ENCODE data around the gene NEUROD2. TPM values are rescaled to one million over a fixed set of nuclear protein-coding genes. Genes with fewer than 3 reads are reported as not detected.

The NEUROD2 gene
- total RNA-seq, 2 experiments from 2014 or later, result not detected

- DNase-seq, result peak; percentile 87
- H3K4me1 Mint-ChIP-seq, result peaks cover 23% of the 10 kb centered on the region
- H3K27me3 Mint-ChIP-seq, result peaks cover 34% of the 10 kb centered on the region
- peak overlapping the region; percentile 77 for H3K4me3 Mint-ChIP-seq
- H3K36me3 Mint-ChIP-seq, result no peaks in the 10 kb centered on the region
- peak; percentile 87 for ATAC-seq
- no peaks in the 10 kb centered on the region for H3K9me3 Mint-ChIP-seq (ENCODE audit: low read depth)
- H3K27ac Mint-ChIP-seq, result peak overlapping the region; percentile 98
- CTCF ChIA-PET, result interaction anchor here (0.6 to 17.8 kb wide), 62 partner anchors 10 to 1026 kb away, joined by 3 to 307 read pairs (median 5); partner anchors contain the start of genes CDK12, MED1, MIEN1 and NEUROD2
Observed at GRCh38 chr17:39622380-39623006, 14.8 kb upstream of the NEUROD2 start.

- CTCF ChIA-PET, result interaction anchor here (0.5 to 17.8 kb wide), 81 partner anchors 9 to 555 kb away, joined by 3 to 307 read pairs (median 4); partner anchors contain the start of genes CDK12, IKZF3, MIEN1 and NEUROD2
- Mint-ChIP-seq H3K4me1 (peaks cover 23% of the 10 kb centered on the region), H3K27me3 (peaks cover 39% of the 10 kb centered on the region), H3K9me3 (ENCODE audit: low read depth) (no peaks in the 10 kb centered on the region), H3K4me3 (peak overlapping the region; percentile 77), H3K36me3 (no peaks in the 10 kb centered on the region), H3K27ac (peak overlapping the region; percentile 98)
- DNase-seq, result peak; percentile 91
- peak; percentile 68 for ATAC-seq
Observed at GRCh38 chr17:39621523-39622379, 14.0 kb upstream of the NEUROD2 start.

DNA sequence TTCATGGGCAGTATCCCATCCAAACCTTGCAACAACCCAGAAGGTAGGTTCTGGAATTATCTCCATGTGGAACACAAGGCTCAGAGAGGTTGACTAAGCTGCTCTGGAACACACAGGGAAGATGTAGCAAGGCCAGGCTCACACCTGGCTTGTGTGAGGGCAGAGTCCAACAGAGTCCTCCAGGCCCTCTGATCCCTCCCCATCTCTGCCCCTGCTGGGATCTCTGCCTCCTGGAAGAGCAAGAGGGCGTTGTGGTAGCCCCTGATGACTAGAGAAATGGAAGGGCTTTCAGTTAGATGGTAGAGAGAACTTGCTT lies 12.0 kb upstream of the NEUROD2 start:
- DNase-seq (no peak), ATAC-seq (no peak)
- Mint-ChIP-seq H3K9me3 (ENCODE audit: low read depth) (no peaks in the 10 kb centered on the region), H3K27ac (no peak overlapping the region), H3K36me3 (no peaks in the 10 kb centered on the region), H3K4me1 (peaks cover 23% of the 10 kb centered on the region), H3K27me3 (peaks cover 44% of the 10 kb centered on the region), H3K4me3 (no peak overlapping the region)
- CTCF ChIA-PET, result interaction anchor here (0.9 to 17.8 kb wide), 10 partner anchors 14 to 360 kb away, joined by 3 to 307 read pairs (median 28); partner anchors contain the start of genes MIEN1, PGAP3, PNMT and PSMD3

DNA sequence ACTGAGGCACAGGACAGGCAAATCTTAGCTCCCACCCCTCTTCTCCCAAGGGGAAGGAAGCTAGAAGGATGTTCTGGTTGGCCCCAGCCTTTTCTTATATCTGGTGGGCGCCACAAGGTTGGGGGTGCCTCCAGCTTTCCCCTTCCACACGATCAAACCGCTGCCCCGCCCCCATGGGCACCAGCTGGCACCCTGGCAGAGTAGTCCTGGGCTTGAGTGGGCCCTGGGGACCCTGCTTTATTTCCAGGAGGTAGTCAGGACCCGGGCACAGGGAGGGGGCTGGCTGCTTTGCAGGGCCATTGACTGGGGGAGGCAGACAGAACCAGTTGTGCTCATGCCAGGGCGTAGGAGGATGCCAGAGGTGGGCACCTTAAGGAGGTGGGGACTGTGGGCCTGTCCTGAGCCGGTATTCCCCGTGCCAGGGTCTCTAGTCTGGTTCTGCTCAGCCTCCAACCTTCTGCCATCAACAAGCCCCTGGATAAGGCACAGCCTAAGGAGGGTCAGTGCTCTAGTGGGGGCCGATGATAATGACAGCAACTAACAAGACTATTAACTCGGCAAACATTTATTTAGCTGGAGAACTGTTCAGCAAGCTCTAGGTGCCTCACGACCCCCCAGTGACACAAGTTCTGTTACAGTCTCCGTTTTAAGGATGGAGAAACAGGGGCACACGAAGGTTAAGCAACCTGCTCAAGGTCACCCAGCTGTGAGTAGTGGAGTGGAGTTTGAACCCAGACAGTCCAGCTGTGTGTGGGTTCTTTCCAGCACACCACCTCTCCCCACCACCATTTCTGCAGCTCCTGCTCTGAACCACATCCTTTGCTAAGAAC lies 11.5 kb upstream of the NEUROD2 start:
- H3K4me3 Mint-ChIP-seq, result no peak overlapping the region
- CTCF ChIA-PET, result interaction anchor here (0.7 to 17.8 kb wide), 9 partner anchors 15 to 151 kb away, joined by 3 to 307 read pairs (median 7); partner anchors contain the start of genes MIEN1, PGAP3, PNMT and STARD3
- H3K27ac Mint-ChIP-seq, result no peak overlapping the region
- H3K27me3 Mint-ChIP-seq, result peaks cover 49% of the 10 kb centered on the region
- DNase-seq, result no peak
- no peaks in the 10 kb centered on the region for H3K36me3 Mint-ChIP-seq
- H3K4me1 Mint-ChIP-seq, result peaks cover 23% of the 10 kb centered on the region
- ATAC-seq, result no peak
- H3K9me3 Mint-ChIP-seq (ENCODE audit: low read depth), result no peaks in the 10 kb centered on the region

DNA sequence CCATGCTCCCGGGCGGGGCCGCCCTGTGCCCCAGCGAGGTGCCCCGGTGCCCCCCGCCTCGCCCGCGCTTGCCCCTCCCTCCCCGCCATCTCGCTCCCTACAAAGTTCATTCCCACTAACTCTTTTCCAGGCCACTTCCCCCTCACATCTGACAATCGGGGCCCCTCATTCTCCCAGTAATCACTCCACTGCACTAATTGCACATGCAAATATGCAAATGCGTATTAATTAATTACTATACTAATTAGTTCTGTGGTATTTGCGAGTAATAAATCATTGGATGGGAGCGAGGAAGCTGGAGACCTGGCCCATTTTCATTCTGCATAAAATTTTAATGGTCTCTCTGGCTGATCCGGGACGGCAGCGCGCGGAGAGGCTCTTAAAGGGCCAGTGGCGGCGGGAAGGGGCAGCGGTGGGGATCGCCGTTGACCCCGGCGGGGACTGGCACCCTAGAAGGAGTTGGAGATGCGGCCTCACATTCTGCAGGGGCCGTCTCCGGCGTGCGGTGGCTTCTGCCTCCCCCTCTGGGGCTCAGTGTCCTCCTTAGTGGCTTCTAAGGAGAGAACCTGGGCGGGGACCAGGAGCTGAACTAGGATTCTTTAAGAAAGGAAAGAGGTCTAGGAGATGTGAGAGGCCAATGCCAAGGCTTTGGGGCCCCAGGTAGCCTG lies 10.7 kb upstream of the NEUROD2 start:
- H3K36me3 Mint-ChIP-seq, result no peaks in the 10 kb centered on the region
- peaks cover 16% of the 10 kb centered on the region for H3K4me1 Mint-ChIP-seq
- CTCF ChIA-PET, result interaction anchor here (0.7 to 17.8 kb wide), 7 partner anchors 16 to 151 kb away, joined by 3 to 307 read pairs (median 108); partner anchors contain the start of genes MIEN1, PNMT, STARD3 and TCAP
- ATAC-seq (no peak), DNase-seq (no peak)
- no peak overlapping the region for H3K27ac Mint-ChIP-seq
- H3K9me3 Mint-ChIP-seq (ENCODE audit: low read depth), result no peaks in the 10 kb centered on the region
- peak overlapping the region; percentile 48 for H3K4me3 Mint-ChIP-seq
- H3K27me3 Mint-ChIP-seq, result peaks cover 50% of the 10 kb centered on the region

GRCh38 chr17:39617446-39618245 lies 9.9 kb upstream of the NEUROD2 start:
- Mint-ChIP-seq H3K4me1 (peaks cover 9% of the 10 kb centered on the region), H3K27me3 (peaks cover 54% of the 10 kb centered on the region), H3K4me3 (peak overlapping the region; percentile 48), H3K36me3 (no peaks in the 10 kb centered on the region), H3K27ac (no peak overlapping the region), H3K9me3 (ENCODE audit: low read depth) (no peaks in the 10 kb centered on the region)
- CTCF ChIA-PET, result interaction anchor here (2.3 to 13.1 kb wide), 3 partner anchors 17 to 69 kb away, joined by 7 to 300 read pairs (median 108); partner anchors contain the start of gene STARD3
- peak; percentile 20 for ATAC-seq
- no peak for DNase-seq

DNA sequence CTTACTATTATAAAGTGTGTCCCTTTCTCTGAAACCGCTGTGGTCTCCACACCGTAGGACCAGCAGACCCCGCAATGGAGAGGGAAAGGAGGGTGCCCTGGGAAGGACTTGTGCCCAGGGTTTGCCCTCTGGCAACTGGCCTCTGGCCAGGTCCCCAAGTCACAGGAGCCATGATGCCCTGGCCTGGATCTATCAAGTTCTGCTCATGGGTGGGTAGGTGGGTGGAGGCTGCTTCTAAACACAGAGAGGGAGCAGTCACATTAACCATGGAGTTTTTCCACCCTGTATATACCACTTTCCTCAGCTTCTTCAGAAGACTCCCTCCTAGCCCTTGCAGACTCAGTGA lies 9.4 kb upstream of the NEUROD2 start:
- Mint-ChIP-seq H3K27me3 (peaks cover 54% of the 10 kb centered on the region), H3K36me3 (no peaks in the 10 kb centered on the region), H3K9me3 (ENCODE audit: low read depth) (no peaks in the 10 kb centered on the region), H3K4me3 (peak overlapping the region; percentile 41), H3K27ac (no peak overlapping the region), H3K4me1 (peaks cover 3% of the 10 kb centered on the region)
- CTCF ChIA-PET, result interaction anchor here (2.3 to 13.1 kb wide), 2 partner anchors 17 to 37 kb away, joined by 7 to 300 read pairs; partner anchors contain the start of gene STARD3
- ATAC-seq (no peak), DNase-seq (no peak)

GRCh38 chr17:39615434-39615833 lies 7.7 kb upstream of the NEUROD2 start:
- CTCF ChIA-PET, result interaction anchor here (1.7 to 13.1 kb wide), 2 partner anchors 8 to 19 kb away, joined by 13 to 300 read pairs; partner anchors contain the start of gene STARD3
- DNase-seq, result no peak
- ATAC-seq, result no peak
- Mint-ChIP-seq H3K27ac (no peak overlapping the region), H3K9me3 (ENCODE audit: low read depth) (no peaks in the 10 kb centered on the region), H3K36me3 (no peaks in the 10 kb centered on the region), H3K4me3 (no peak overlapping the region), H3K27me3 (peaks cover 59% of the 10 kb centered on the region), H3K4me1 (peaks cover 1% of the 10 kb centered on the region)

DNA sequence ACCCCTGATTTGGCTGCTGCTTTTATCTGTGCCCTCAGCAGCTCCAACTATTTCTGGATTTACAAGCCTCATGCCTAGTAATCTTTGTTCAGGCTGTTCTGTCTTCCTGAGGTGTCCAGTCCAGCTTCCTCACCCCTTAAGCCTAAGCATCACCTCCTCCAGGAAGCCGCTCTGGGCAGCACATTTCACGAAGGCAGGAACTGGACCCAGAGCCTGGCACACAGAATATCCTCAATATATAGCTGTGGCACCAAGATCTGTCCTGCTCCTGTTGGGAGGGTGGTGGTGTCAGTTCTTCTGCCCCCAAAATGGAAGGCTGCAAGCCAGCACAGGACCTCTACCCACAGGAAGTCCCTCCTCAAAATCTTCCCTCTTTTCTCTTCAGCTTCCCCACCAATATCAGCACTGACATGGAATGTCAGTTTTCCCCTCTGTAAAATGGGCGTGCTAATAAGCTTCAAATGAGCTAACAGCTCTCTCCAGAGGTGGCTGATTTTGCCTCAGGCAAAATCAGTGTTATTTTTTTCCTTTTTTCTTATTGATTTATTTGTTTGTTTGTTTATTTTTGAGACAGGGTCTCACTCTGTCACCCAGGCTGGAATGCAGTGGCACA lies 6.9 kb upstream of the NEUROD2 start:
- Mint-ChIP-seq H3K36me3 (no peaks in the 10 kb centered on the region), H3K9me3 (ENCODE audit: low read depth) (no peaks in the 10 kb centered on the region), H3K27me3 (peaks cover 58% of the 10 kb centered on the region)

GRCh38 chr17:39612935-39613464 lies 5.3 kb upstream of the NEUROD2 start:
- Mint-ChIP-seq H3K4me1 (no peaks in the 10 kb centered on the region), H3K36me3 (no peaks in the 10 kb centered on the region), H3K27ac (no peak overlapping the region), H3K27me3 (peaks cover 60% of the 10 kb centered on the region), H3K4me3 (no peak overlapping the region), H3K9me3 (ENCODE audit: low read depth) (no peaks in the 10 kb centered on the region)
- CTCF ChIA-PET, result interaction anchor here (2.4 to 2.7 kb wide), 2 partner anchors 9 to 10 kb away, joined by 8 to 22 read pairs; no protein-coding TSS in a partner anchor
- DNase-seq (no peak), ATAC-seq (no peak)

More for the DNA sequence above, 6.9 kb upstream of the NEUROD2 start:
- H3K4me3 Mint-ChIP-seq, result no peak overlapping the region
- peaks cover 1% of the 10 kb centered on the region for H3K4me1 Mint-ChIP-seq
- ATAC-seq, result no peak
- CTCF ChIA-PET, result interaction anchor here (1.7 to 13.1 kb wide), 2 partner anchors 9 to 20 kb away, joined by 13 to 300 read pairs; partner anchors contain the start of gene STARD3
- no peak overlapping the region for H3K27ac Mint-ChIP-seq
- no peak for DNase-seq

DNA sequence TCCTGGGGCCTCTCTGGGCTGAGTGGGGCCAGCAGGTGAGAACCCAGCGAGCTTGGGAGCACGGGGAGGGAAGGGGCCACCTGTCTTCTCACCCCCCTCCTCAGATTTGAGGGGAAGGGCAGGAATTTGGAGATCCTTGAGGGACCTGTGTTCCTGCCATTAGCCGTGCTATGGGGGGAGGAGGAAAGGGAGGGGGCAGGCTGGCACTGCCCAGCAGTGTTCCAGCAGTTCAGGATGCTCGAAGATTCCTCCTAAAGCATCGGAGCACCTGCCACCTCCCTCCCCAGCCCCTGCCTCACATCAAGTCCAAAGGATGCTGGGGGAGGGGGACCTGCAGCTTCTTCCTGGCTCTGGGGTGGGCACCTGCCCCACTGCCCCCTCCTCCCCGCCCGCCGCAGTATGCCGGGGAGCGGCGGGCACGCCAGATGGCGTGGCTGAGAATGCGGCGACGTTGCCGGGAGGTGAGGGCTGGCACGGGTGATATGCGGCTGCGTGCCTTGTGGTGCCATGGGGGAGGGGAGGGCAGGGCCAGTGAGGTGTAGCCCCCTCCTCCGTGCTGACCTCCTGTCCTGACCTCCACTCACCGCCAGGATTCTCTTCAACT lies 4.7 kb upstream of the NEUROD2 start:
- peaks cover 59% of the 10 kb centered on the region for H3K27me3 Mint-ChIP-seq
- ATAC-seq (no peak), DNase-seq (no peak)
- no peaks in the 10 kb centered on the region for H3K4me1 Mint-ChIP-seq
- no peak overlapping the region for H3K27ac Mint-ChIP-seq
- H3K4me3 Mint-ChIP-seq, result no peak overlapping the region
- no peaks in the 10 kb centered on the region for H3K9me3 Mint-ChIP-seq (ENCODE audit: low read depth)
- no peaks in the 10 kb centered on the region for H3K36me3 Mint-ChIP-seq
- CTCF ChIA-PET, result interaction anchor here (2.4 to 2.7 kb wide), 2 partner anchors 9 to 11 kb away, joined by 8 to 22 read pairs; no protein-coding TSS in a partner anchor

All from activated CD8-positive, alpha-beta memory T cell treated with anti-CD3 and anti-CD28 coated beads, Interleukin-2, amount 10 ng/mL, durations not matched to agents 7 days and 5 days (primary cell).